ENCODE measurements around the gene LPCAT2.

LPCAT2 gene

DNA sequence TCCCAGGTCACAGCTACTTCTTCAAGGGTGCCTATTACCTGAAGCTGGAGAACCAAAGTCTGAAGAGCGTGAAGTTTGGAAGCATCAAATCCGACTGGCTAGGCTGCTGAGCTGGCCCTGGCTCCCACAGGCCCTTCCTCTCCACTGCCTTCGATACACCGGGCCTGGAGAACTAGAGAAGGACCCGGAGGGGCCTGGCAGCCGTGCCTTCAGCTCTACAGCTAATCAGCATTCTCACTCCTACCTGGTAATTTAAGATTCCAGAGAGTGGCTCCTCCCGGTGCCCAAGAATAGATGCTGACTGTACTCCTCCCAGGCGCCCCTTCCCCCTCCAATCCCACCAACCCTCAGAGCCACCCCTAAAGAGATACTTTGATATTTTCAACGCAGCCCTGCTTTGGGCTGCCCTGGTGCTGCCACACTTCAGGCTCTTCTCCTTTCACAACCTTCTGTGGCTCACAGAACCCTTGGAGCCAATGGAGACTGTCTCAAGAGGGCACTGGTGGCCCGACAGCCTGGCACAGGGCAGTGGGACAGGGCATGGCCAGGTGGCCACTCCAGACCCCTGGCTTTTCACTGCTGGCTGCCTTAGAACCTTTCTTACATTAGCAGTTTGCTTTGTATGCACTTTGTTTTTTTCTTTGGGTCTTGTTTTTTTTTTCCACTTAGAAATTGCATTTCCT lies 3.4 kb upstream of the LPCAT2 start:
- DNase-seq: no peak

DNA sequence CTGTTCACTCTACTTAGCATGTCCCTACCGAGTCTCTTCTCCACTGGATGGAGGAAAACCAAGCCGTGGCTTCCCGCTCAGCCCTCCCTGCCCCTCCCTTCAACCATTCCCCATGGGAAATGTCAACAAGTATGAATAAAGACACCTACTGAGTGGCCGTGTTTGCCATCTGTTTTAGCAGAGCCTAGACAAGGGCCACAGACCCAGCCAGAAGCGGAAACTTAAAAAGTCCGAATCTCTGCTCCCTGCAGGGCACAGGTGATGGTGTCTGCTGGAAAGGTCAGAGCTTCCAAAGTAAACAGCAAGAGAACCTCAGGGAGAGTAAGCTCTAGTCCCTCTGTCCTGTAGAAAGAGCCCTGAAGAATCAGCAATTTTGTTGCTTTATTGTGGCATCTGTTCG lies 2.8 kb upstream of the LPCAT2 start:
- DNase-seq: no peak

DNA sequence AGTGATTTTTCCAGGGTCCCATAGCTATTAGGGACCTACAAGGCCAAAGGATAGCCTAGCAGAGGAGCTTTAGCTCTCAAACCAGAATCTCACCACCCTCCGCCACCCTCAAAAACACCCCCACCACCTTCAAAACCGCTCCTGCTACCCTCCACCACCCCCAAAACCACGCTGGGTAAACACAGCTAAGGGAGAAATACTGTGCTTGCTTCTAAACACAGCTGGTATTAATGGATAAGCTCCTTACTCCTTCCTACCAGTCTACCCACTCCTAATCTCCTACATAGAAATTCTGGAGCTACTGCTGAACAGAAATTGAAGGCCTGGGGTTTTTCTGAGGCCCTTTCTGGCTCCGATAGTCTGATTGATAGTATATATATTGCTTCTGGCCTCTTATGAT lies 2.2 kb upstream of the LPCAT2 start:
- no peak for DNase-seq

DNA sequence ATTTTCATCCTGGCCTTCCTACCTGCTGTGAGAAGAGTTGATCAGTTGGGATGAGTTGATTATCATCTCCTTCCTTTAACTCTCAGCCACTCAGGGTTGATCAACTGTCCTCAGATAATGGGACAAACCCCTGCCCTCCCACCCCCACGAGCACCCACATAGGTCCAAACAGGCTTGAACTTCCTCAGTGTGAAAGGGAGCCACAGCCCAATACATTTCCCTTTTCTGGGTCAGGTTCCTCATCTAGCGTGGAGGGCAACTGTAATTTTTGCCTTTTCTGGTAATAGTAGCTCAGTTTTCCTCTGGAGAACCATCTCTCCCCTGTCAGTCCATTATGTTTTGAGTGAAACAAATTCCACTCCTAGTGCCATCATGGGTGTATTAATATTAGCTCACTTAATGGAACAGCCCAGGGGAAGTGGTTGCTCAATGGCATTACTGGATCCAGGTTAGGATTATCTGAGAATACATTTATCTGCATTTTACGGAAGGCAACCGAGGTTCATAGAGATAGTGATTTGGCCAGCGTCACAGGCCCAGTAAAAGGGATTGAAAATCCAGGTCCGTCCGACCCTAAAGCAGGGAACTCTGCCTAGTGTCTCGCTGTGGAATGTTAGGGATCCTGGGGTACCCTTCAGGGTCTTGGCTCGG lies 476 bp upstream of the LPCAT2 start:
- no peak for DNase-seq

DNA sequence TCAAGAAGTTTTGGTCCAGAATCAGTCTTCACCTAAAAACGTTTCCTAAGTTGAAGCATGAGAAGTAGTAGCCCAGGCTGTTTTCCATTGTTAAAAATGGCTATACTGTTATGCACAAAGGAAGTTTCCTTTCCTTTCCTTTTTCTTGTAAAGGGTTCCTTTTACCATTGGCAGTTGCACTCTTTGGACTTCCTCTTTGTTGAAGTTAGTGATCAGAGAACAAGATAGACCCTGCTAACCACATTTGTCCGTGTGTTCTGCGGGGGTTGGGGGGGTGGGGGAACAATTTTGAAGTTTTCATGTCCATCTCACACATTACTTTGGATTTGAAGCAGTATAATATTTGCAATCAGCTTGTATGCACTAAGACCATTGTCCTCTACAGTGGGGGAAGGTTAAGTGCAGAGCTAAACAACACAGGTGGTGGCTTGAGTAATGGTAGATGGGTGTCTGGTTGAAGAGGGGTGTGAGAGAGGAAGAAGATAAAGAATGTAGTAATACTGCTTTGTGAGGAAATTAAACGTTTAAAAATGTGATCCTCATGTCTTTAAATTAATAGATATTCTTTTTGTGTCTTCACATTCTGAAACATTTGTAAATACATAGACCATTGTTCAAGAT lies 1.4 kb downstream of the LPCAT2 start:
- DNase-seq: peak; percentile 37

DNA sequence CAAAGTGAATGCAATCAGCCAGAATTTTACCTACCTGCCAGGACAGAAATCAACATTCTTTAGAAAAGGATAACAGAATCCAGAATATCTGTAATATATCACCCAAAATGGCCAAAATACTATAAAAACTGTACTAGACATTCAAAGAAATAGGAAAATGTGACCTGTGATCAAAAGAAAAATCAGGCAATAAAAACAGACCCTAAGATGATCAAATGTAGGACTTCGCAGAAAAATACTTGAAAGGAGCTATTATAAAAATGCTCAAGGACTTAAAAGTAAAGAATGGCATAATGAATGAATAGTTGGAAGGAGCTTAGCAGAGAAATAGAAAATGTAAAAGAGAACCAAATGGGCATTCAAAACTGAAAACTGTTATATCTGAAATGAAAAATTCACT lies 4.1 kb downstream of the LPCAT2 start:
- no peak for DNase-seq

DNA sequence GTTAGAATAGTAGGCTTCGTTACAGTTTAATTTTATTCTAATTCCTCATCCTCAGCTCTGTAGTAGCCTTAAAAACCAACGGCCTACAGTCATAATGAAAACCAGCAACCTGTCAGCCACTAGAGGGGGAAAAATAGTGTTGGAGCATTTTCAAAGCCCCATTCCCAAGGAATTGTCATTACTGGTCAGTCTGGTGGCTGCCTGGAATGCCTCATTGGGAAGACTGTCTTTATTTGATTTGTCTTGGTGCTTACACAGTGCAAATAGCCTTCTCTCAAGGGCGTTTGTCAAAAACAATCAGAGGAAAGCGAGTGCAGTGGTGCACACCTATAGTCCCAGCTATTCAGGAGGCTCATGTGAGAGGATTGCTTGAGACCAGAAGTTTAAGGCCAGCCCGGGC lies 4.7 kb downstream of the LPCAT2 start:
- no peak for DNase-seq

DNA sequence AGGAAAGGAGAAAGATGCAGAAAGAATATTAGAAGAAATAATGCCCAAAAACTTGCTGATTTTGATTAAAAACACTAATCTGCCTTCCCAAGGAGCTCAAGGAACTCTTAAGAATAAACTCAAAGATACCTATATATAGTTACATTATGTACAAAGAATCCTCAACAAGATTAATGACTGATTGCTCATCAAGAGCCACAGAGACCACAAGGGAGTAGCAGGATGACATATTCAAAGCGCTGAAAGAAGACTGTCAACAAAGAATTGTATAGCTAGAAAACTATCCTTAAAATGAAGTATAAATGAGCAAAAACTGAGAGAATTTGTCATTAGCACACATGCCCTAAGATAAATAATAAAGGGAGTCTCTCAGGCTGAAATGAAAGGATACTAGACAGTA lies 6.2 kb downstream of the LPCAT2 start:
- DNase-seq: no peak

DNA sequence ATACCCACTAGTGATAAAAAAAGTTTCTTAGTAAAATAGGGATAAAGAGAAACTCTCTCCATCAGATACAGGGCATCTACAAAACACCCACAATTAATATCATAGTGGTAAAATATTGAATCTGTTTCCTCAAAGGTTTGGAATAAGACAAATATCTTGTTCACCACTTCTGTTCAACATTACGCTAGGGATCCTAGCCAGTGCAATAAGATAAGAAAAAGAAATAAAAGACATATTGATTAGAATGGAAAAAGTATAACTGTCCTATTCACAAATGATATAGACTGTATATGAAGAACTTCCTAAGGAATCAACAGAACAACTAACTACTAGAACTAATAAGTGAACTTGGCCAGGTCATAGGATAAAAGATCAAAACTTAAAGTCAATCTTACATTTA lies 12.9 kb downstream of the LPCAT2 start:
- no peak for DNase-seq

DNA sequence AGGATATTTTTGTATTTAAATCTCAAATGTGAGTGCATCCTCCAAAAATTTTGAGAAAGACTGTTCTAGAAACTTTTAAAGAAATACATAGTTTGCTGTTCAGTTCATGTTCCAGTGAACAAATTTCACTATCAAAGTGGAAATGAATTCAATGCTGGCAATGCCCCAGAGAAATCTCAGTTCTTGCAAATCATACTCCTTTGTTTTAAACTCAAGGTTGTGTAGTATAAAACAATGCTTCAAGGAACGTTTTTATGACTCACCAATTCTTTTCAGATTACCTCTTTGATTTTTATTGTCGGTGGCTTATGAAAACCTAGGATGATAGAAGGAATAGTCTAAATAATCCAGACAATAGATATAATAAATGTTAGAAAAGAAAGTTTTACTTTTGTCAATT lies 17.6 kb downstream of the LPCAT2 start:
- DNase-seq: no peak

DNA sequence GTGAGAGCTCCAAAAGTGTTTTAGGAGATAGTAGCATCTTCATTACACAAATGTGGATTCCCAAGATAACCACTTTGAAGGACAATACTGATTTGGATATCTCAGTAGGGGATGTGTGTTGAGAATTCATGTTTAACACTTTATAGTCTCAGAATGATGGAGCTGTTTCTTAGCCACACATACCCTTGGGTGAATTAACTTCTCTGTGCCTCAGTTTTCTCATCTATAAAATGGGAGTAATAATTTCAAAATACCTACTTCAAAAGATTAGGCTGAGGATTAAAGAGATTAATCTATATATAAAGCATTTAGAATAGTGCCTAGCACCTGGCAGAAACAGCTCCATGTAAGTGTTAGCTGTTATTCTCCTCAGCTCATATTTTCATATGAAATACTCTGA lies 19.0 kb downstream of the LPCAT2 start:
- no peak for DNase-seq

DNA sequence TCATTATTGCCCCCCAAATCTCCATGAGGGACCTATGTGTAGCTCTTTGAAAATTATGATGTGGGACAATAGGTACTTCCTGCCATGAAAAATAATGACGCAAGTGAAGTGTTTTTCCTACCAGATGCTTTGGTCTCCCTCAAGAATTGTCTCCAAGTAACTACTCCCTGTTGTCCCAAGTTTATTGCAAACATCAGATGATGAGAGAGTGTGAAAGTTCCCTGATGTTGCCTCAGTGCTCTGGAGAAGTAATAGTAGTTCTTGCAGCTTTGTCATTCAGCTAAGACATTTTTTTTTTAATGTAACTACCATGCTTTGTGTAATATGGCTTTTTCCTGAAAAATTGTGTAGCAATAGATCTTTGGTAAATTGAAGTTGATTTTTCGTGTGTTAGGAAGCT lies 20.1 kb downstream of the LPCAT2 start:
- DNase-seq: no peak

DNA sequence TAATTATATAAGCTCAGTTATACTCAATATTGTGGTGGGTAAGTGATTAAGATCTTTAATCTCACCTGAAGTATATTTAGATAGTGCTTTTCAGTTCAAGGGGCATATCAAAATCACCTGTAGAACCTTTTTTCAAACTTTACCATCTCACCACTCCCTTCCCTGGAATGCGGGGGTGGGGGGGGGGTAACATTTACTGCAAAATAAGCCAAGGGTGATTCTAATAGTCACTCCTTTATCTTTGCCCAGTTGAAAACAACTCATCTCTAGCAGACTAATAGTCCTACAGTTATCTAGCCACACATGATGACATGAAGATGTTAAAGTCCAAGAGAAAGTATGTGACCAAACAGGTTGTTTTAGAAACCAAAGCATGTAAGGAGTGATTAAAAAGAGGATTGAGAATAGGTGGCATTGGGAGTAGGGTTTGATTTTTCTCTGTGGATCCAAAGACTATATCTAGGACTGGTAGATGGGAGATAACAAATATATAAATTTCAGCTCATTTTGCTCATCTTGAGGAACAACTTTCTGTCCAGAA lies 21.5 kb downstream of the LPCAT2 start:
- no peak for DNase-seq

DNA sequence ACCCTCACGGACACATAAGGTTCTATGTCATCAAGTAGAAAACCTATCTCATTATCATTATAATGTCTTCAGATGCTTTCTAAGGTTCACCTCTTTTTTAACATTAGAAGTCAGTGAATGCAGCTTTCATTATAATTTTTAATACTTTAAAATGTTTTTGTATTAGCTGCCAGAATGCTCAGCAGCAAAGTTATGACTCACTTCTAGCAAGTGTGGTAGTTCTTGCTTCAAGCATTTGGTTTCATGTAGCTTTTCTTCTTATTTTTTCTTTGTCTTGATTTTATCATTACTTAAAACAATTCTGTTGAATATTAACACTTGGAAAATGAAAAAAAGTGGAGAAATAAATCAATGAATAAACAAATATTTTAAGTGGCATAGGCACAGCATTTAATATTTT lies 23.4 kb downstream of the LPCAT2 start:
- no peak for DNase-seq

DNA sequence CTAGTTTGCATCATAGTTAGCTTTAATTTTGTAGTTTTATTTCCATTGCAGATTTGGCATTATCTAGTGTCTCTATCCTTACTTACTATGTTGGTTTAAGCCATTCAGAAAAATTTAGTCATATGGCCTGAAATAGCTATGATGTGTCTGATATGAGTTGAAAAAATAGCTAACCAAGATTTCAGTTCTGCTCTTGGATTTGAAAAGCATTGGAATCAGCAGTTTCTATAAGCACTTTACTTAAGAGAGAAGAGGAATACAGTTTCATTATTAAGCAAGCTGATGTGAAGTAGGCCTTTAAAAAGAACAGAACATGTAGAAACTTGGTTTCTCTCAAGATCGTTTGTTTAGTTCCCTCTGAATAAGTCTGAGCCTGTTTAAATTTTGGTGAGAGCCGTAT lies 25.9 kb downstream of the LPCAT2 start:
- DNase-seq: no peak

DNA sequence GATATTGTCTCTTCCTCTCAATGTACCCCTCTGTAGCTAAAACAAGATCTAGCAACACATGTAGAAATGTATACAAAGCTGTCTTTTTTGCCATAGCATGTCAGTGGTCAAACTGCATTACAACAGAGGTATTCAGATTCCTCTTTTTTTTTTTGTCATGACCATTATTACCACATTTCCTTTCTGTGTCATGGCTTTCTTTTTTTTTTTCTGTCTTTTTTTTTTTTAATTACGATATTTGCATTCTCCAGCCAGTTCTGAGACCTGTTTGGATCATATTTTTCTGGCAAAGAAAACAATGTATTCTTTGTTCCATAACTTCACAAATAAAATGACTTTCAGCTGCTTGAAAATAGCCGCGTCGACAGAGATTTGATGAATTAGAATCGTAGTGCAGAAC lies 30.2 kb downstream of the LPCAT2 start:
- no peak for DNase-seq

DNA sequence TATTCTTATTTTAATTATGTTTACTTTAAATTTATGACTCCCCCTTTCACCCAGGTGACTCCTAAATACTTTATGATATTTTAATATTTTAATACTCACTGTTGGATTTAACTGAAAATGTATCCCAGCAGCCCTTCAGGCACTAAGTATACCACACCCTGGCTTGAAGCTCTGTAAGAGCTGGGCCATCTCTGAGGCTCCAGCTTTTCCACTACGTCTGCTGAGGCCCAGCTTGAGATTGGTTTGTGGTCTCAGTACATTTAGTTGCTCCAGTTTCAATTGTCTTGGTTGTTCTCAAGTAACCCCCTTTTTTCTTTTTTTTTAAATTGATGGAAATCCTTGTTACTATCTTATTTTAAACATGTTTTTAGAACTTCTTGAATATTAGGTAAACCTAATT lies 30.6 kb downstream of the LPCAT2 start:
- DNase-seq: no peak

DNA sequence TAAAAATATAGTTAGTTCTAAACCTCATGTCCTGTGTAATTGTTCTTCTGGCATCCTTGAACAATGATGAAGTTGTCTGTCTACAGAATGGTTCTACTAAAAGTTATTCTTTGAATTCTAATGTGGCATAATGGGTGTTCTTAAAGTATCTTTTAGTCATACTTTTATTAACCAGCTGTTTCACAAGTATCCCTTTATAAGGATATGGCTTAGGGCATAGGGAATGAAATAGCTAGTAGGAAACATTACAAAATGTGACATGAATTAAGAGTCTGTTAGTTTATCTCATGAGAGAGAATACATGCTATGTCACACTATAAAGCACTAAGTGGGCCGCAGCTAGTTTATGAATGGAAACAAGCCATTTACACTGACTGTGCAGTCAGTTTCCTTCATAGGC lies 31.3 kb downstream of the LPCAT2 start:
- no peak for DNase-seq

DNA sequence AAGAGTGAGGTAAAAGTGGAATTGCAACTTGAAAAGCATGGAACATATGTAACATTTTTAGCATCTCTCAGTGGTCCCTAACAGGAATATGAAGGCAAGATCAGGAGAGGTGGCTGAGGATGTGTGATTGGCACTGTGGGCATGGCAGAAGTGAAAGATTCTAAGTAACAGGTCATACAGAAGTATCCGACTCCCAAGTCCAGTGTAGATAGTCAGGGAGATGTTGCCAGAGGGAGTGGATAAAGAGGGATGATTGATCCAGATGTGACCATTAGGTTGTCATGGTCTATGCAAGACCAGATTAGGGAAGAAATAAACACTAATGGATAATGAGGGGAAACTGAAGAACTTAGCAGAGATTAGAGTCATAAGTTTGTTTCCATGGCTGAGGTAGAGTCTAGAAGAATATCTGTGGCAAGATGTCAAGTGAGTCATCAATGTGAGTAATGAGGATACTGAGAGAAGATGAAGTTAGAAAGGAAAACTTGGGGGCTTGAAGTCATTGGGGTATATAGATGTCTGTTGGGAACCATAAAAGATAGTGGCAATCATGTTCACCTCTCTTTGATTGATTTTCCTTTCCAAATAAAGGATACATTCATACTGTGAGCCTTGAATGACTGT lies 33.7 kb downstream of the LPCAT2 start:
- no peak for DNase-seq

DNA sequence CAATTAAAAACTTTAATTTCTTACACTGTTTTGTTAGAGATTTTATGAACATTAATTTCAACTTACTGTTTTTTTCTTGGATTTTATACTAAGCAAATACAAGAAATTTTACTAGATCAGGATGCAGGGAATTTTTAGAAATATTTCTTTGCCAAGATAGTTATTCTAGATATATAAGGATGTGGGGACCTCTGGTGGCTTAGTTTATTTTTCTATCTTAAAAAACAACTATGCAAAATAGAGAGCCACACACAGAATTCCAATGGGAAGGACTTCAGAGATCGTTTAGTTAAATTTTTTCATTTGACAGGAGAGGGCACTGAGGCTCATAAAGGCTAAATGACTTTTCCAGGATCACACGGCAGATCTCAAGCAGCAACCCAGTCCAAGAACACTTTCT lies 34.6 kb downstream of the LPCAT2 start:
- DNase-seq: no peak

DNA sequence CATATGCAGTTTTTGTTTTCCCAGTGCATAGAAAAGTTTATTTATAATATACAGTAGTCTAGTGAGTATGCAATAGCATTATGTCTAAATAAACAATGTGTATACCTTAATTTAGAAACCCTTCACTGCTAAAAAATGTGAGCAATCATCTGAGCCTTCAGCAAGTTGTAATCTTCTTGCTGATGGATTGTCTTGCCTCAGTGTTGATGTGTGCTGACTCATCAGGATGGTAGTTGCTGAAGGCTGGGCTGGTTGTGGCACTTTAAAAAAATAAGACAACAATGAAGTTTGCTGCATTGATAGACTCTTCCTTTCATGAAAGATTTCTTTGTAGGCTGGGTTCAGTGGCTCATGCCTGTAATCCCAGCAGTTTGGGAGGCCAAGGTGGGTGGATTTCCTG lies 43.7 kb downstream of the LPCAT2 start:
- DNase-seq: no peak

DNA sequence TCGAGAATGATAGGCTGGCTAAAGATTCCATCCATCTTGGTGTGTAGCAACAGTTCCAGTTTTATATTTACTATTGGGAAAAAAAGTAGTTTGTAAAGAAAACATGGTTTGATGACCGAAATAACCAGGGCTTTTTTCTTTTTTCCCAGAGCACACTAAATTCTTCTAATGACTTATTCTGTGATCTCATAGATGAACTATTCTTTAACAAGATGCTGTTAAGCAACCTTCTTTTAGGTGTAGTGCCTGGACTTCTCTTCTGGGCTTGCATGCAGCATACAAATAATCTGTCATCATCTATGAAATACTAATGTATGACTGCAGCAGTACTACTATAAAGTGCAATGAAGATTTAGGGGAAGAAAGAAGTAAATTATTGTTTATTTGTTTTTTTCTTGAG lies 46.6 kb downstream of the LPCAT2 start:
- DNase-seq: no peak

DNA sequence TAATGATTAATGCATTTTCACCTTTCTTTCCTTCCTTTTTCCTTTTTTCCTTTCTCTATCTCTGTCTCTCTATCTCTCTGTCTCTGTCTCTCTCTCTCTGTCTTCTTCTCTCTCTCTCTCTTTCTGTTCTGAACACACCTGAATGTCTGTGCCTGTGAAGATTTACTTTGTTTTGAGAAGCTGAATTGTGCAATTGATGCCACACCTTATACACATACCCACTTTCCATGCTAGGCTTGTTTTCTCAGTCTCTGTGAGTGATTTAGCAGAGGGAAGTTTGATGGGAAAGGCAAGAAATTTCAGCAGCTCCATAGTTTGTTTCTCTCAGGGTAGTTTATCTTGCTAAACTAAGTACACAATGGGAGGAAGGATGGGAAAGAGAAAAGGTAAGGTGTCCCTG lies 48.3 kb downstream of the LPCAT2 start:
- DNase-seq: no peak

DNA sequence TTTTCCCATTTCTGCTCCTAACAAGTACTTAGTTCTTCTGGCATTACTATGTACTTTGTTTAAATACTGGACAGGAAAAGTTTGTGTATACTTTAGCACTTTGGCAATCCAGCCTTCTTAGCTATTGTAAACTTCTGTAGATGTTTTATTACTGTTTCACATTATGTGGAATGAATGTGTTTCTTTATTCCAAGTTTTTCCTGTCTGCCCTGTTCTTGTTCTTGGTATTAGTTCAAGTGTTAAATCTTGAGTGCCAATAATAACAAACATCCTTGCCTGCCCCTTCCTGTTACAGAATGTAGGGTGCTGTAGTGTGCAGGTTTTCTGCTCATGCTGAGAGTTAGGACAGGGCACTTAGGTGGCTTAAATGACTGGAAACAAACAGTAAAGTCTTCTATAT lies 50.4 kb downstream of the LPCAT2 start:
- DNase-seq: no peak
